Left cardiac atrium (tissue), 4 donors: Measurements from ENCODE around the gene CD55. TPM values are rescaled to one million over a fixed set of nuclear protein-coding genes. Genes with fewer than 3 reads are reported as not detected.

Source experiments
- ATAC-seq, 2 donors: fragments of 200-7000 bp; cut with Tn5 transposase; one replicate each; pipeline ENCODE4 v1.9.1; 2020; ENCODE audit warnings: mild to moderate bottlenecking in 2 of 2, moderate library complexity in 2 of 2
- DNase-seq: peaks from one replicate; pipeline ENCODE4 v3.0.0-alpha.2; 2020
- intact Hi-C, 2 donors: fragments of 100-400 bp; cut with DNase I; formaldehyde crosslinking; loops; one replicate each; pipeline versions ENCODE4 v1.14.1 to v1.15.1; 2022 to 2023
- total RNA-seq, 2 donors: library from RNA; stranded (reverse); fragmentation: NEBNext Ultra II Directional; extraction: Animal tissue kit (Norgen Biotek cat#: 25700); gene quantifications; one replicate each; pipeline ENCODE4 v1.2.1, GENCODE V29; 2021
- donor health status: DM: no; HTN: yes; CAD: no.
- donor health status: DM: no; HTN: yes; CAD: no; lungs with severe emphysema.
- donor health status: DM: yes; HTN: yes; CAD: no.
- donor health status: Dilated cardiomyopathy.

Gene CD55
- total RNA-seq, 2 donors from 2014 or later, result 65.1 to 94.5 TPM

DNA sequence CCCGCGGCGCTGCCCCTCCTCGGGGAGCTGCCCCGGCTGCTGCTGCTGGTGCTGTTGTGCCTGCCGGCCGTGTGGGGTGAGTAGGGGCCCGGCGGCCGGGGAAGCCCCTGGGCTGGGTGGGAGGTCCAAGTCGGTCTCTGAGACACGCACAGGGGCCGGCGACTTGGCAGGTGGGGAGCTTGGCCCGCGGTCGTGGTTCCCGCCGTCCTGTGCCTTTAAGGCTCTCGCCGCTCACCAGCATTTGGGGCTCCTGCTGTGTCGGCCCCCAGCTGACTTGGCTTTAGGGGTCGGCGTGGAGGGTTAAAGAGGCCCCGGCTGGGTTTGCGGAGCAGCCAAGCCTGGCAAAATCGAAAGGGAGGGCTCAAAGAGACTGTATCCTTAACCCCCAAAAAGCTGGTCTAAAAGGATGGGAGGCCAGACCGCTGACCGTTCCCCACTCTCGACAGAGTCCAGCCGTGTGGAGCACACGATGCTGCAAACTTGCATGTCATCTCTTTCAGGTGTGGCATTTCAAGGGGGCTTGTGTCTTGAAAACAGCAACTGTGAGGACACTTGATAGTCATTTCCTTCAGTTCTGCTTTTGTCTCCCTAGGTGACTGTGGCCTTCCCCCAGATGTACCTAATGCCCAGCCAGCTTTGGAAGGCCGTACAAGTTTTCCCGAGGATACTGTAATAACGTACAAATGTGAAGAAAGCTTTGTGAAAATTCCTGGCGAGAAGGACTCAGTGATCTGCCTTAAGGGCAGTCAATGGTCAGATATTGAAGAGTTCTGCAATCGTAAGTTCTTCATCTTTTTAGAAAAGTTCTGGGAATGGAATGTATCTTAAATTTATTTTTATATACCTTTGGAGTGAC lies 540 bp downstream of the CD55 start:
- DNase-seq, result no peak
- intact Hi-C loops, result no loop called here
- peak; percentile 17 to 40 for ATAC-seq

- intact Hi-C loops, result no loop called here
- DNase-seq (no peak), ATAC-seq (no peak)
Observed at GRCh38 chr1:207323425-207324225, 2.1 kb downstream of the CD55 start.

- DNase-seq (no peak), ATAC-seq (peak in 1 of 2 donors; percentile 21)
- intact Hi-C loops, result no loop called here
Observed at GRCh38 chr1:207328004-207328403, 6.5 kb downstream of the CD55 start.

GRCh38 chr1:207328908-207329440 lies 7.5 kb downstream of the CD55 start:
- ATAC-seq (peak in 1 of 2 donors; percentile 8), DNase-seq (no peak)
- intact Hi-C loops, result no loop called here

- ATAC-seq (peak in 1 of 2 donors; percentile 5), DNase-seq (no peak)
- intact Hi-C loops, result no loop called here
Observed at GRCh38 chr1:207329469-207329868, 8.0 kb downstream of the CD55 start.

DNA sequence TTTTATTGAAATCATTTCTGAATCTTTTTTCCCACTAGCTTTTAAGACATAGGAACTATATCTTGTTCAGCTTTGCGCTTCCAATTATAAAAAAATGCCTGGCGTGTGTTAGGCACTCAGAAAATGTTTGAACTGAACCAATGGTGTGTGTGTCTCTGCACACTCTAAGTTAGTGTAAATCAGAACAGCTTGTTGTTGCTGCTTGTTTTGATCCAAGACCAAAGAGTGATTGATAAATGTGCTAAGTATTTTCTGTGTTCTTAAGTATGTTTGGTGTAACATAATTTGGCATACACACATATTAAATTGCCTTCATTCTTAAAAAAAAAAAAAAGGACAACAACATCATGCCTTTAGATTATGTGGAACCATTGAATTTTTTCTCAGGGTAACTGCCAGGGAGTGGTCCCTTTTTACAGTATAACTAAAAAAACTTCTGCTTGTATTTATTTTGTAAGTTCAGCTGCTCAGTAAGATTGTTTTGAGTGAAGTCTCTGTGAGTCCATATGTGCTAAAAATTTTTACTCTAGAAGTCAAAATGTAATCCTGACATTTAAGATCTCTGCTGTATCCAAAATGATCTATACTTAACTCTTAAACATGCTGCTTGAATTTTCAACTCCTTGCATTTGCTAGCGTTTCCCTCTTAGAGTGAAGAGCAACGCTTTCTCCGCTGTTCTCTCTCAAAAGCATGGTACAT lies 8.7 kb downstream of the CD55 start:
- ATAC-seq (no peak), DNase-seq (no peak)
- intact Hi-C loops, result no loop called here

DNA sequence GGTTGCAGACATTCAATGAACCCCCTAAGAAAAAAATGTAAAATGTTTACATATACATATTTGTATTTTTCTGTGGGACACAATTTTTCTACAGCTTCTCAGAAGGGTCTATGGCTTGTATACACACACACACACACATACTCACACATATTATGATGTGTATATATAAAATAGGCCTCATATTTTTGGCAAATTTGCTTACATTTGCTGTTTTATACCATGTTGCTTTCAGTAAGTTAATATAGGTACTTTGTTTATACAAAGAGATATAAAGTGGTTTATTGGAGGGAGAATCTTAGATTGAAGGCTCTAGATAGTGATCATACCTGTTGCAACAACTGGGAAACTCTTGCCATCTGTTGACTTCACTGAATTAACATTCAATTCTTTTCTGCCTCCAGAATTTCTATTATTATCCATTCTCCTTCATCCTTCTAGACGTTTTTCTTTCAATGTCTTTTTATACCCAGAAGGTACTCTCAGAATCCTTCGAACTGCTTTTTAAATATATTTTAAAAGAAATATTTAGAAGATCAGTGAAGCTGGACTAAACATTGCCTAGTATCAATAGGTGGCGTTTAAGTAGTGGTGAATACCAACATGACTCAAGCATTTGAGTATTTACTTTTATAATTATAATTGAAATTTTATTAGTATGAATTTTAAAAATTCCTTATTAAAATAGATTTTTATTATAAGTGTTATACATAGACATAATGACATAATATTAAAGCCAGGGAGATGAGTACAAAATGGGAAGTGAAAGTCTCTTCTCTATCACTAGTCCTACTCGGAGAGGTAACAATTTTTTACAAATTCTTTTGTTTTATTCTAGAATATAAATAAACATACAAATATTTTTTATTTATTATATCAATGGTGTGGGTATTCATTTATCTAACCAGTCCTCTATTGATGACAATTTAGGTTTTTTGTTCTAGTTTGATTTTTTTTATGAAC lies 10.2 kb downstream of the CD55 start:
- intact Hi-C loops, result no loop called here
- DNase-seq (no peak), ATAC-seq (no peak)

DNA sequence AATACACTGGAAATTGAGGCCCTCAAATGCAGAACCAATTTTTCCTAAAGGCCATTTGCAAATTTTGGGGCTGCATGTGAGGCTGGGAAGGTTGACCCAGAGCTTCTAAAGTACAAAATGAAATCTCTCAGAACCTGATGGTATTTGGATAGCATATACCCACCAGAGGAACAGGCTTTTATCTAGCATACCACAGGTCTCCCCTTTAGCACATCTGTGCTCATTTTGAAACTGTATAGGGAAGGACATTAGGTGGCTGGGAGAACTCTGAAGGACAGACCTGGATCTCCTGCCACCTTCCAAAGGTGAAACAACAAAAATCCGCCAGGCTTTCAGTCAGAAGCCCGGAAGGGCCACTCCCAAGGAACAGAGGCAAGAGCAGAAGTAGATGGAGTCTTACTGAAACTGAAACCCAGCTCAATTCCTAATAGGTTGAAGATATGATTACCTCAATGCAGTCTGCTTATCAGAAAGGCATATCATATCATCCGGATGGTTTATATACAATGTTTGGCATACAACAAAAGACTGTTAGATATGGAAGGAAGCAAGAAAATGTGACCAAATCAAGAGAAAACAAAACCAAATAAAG lies 11.6 kb downstream of the CD55 start:
- intact Hi-C loops, result no loop called here
- no peak for DNase-seq

GRCh38 chr1:207333620-207334019 lies 12.1 kb downstream of the CD55 start:
- ATAC-seq (no peak), DNase-seq (no peak)
- intact Hi-C loops, result no loop called here

More for the DNA sequence above, 11.6 kb downstream of the CD55 start:
- no peak for ATAC-seq

DNA sequence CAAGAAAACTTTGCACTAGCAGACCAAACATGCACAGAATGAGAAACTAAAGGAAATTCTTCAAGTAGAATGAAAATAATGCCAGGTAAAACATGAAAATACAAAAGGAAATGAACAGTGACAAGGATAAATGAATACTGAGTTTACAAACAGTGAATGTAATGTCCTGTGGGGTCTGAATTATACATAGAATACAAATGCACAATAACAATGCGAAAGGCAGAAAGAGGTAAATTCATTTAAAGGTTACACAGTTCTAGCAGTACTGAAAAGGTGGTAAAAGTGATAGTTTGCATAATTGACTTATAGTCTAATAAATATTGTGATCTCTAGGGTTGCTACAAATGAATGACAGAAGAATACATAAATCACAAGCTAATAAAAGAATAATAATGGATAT lies 12.9 kb downstream of the CD55 start:
- no peak for DNase-seq
- intact Hi-C loops, result no loop called here

DNA sequence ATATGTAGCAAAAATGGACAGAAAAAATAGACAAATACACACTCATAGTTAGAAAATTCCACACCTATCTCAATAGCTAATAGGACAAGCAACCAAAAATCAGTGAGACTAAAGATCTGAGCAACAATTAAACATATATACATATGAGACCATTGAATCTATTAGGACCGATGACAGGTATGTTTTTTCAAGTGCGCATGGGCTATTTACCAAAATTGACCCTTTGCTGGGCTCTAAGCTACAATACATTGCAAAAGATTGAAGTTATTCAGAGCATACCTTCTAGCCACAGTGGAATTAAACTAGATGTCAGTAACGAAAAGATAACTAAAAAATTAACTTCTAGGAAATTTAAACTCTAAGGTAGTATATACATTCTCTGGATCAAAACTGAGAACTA lies 13.7 kb downstream of the CD55 start:
- DNase-seq (no peak), ATAC-seq (no peak)
- intact Hi-C loops, result no loop called here

More for the DNA sequence above, 12.9 kb downstream of the CD55 start:
- ATAC-seq, result no peak

GRCh38 chr1:207335695-207336363 lies 14.4 kb downstream of the CD55 start:
- no peak for DNase-seq
- intact Hi-C loops, result no loop called here

DNA sequence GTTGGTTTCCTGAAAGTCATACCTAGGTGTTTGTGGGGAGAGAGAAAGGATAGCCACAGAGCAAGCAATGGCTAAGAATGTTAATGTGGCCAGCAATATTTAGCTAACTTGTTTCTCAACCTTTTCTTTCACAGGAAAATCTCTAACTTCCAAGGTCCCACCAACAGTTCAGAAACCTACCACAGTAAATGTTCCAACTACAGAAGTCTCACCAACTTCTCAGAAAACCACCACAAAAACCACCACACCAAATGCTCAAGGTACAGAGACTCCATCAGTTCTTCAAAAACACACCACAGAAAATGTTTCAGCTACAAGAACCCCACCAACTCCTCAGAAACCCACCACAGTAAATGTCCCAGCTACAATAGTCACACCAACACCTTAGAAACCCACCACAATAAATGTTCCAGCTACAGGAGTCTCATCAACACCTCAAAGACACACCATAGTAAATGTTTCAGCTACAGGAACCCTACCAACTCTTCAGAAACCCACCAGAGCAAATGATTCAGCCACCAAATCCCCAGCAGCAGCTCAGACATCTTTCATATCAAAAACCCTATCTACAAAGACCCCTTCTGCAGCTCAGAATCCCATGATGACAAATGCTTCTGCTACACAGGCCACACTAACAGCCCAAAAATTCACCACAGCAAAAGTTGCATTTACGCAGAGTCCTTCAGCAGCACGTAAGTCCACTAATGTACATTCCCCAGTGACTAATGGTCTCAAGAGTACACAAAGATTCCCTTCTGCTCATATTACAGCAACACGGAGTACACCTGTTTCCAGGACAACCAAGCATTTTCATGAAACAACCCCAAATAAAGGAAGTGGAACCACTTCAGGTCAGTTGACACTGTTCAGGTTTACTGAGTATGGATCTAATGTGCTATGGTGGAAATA lies 15.3 kb downstream of the CD55 start:
- ATAC-seq (peak in 1 of 2 donors; percentile 7), DNase-seq (no peak)
- intact Hi-C loops, result no loop called here

More at GRCh38 chr1:207335695-207336363, 14.4 kb downstream of the CD55 start:
- peak; percentile 58 to 71 for ATAC-seq

GRCh38 chr1:207342332-207342731 lies 20.9 kb downstream of the CD55 start:
- intact Hi-C loops, result no loop called here
- ATAC-seq (no peak), DNase-seq (no peak)

- intact Hi-C loops, result no loop called here
- ATAC-seq, result no peak
- no peak for DNase-seq
Observed at GRCh38 chr1:207343675-207344074, 22.2 kb downstream of the CD55 start.

DNA sequence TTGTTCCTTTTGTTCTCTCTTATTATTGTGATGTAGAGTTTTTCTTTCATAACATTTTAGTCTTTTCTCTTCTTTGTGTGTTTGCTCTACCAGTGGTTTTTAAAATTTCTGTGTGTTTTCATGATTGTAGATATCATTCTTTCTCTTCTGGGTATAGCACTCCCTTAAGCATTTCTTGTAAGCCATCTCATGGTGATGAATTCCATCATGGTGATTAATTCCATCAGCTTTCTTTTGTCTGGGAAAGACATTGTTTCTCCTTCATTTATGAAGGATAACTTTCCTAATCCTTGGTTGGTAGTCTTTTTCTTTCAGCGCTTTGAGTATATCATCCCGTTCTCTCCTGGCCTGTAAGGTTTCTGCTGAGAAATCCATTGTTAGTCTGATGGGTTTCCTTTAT lies 22.7 kb downstream of the CD55 start:
- ATAC-seq, result no peak
- intact Hi-C loops, result no loop called here
- DNase-seq, result no peak
